Transverse colon (tissue), 4 donors: ENCODE results near the gene DPP7. TPM values are rescaled to one million over a fixed set of nuclear protein-coding genes. Genes with fewer than 3 reads are reported as not detected.

Source experiments
- DNase-seq: peaks from one replicate; pipeline ENCODE4 v3.0.0-alpha.2; 2019
- H3K27ac ChIP-seq, 4 donors: fragments of 200-600 bp; sonication (generic); 2 replicates each; pipeline ENCODE4 v1.5.1; 2016 to 2018; ENCODE audit warnings: inconsistent platforms in 4 of 4
- H3K27me3 ChIP-seq: fragments of 200-600 bp; sonication (generic); 2 replicates; pipeline ENCODE4 v1.5.1; 2017; ENCODE audit warnings: inconsistent platforms
- H3K36me3 ChIP-seq, 4 donors: fragments of 200-600 bp; sonication (generic); 2 replicates each; pipeline ENCODE4 v1.5.1; 2017 to 2019; ENCODE audit warnings: inconsistent platforms in 4 of 4
- H3K4me1 ChIP-seq, 4 donors: fragments of 200-600 bp; sonication (generic); 2 replicates each; pipeline ENCODE4 v1.5.1; 2017 to 2020; ENCODE audit warnings: inconsistent platforms in 4 of 4
- H3K4me3 ChIP-seq, 4 donors: fragments of 200-600 bp; sonication (generic); 1 replicate in 1 of 4; 2 replicates in 3 of 4; pipeline versions ENCODE4 v1.5.1 to v1.6.1; 2017 to 2019; ENCODE audit warnings: inconsistent platforms in 4 of 4
- H3K9me3 ChIP-seq, 2 donors: fragments of 200-600 bp; sonication (generic); 2 replicates each; pipeline ENCODE4 v1.5.1; 2017 to 2019; ENCODE audit warnings: inconsistent platforms in 2 of 2
- EP300 ChIP-seq: sonication (generic); formaldehyde crosslinking; IDR thresholded peaks from one replicate; pipeline ENCODE4 v1.6.1; 2017; ENCODE audit warnings: antibody characterized with exemption, low read depth
- POLR2A ChIP-seq: fragments of 450-650 bp; IDR thresholded peaks from one replicate; pipeline ENCODE4 v1.6.1; 2016; ENCODE audit warnings: antibody characterized with exemption, mild to moderate bottlenecking, moderate library complexity
- POLR2AphosphoS5 ChIP-seq, 3 donors: sonication (generic); formaldehyde crosslinking; IDR thresholded peaks; one replicate each; pipeline ENCODE4 v1.6.1; 2016; ENCODE audit warnings: antibody characterized with exemption in 3 of 3
- WGBS, 2 donors: methylation state at CpG; one replicate each; pipeline ENCODE4 v1.1.5; 2018; ENCODE audit warnings: low coverage in 1 of 2; 5-methylcytosine and 5-hydroxymethylcytosine counted together
- in situ Hi-C, 4 donors: fragments of 200-750 bp; cut with MboI; loops; one replicate each; pipeline versions ENCODE4 v1.15.0 to v1.15.1; 2017; ENCODE audit warnings: low sequenced_read_pairs in 3 of 4, low pct_ligation_motif_present in 1 of 4, low pct_unique_long_range_greater_than_20kb in 1 of 4
- intact Hi-C: fragments of 100-400 bp; cut with DNase I; formaldehyde crosslinking; loops from one replicate; pipeline ENCODE4 v1.15.1; 2023; ENCODE audit warnings: low total_unique reads
- total RNA-seq, 4 donors: library from RNA; depleted of rRNA; stranded (reverse); fragments of >200 nt; gene quantifications; one replicate each; pipeline ENCODE4 v1.1.0, GENCODE V29; 2016
- TF ChIP-seq, protein P1 (sequence below), 5 experiments: fragments of 200-600 bp in 3 of 5; fragments of 450-650 bp in 2 of 5; sonication (generic) in 3 of 5; IDR thresholded peaks; 1 replicate in 2 of 5; 2 replicates in 3 of 5; pipeline ENCODE4 v1.5.1; 2016 to 2017; ENCODE audit warnings: antibody characterized with exemption in 5 of 5, inconsistent platforms in 3 of 5, mild to moderate bottlenecking in 2 of 5, moderate library complexity in 1 of 5

DPP7 gene
- total RNA-seq, 4 donors from 2014 or later, result 54.2 to 141 (median 103) TPM

DNA sequence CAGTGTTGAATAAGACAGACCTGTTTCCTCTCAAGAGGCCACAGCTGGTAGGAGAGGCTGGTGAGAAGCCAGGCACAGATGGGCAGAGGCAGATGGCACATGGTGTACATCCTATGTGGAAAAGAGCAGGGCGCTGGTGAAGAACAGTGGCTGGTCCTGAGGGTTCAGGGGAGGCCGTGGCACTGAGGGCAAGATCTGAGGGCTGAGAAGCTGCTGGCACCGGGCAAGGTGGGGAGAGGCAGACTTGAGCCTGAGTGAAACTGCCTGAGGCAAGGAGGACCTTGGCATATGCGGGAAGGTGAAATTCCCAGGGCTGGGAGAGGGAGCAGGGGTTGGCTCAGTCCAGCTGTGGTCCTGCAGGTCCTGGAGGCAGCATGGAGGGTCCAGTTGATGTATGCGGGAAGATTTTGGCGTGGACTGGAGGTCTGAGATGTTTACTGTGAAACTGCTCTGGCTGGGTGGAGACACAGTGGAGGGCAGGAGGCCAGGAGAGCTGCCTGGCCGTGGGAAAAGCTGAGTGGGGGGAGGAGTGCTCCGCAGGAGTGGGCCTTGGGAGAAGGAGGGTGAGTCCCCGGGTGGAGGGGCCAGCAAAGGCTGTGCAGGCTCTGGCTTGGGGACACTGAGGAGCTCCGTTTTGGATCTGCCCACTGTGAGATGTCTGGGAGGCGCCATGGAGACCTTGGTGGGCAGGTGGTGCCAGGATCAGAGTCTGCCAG is 25.1 kb downstream of the DPP7 start:
- TF ChIP-seq EP300, result no peak
- TF ChIP-seq, protein P1, sequence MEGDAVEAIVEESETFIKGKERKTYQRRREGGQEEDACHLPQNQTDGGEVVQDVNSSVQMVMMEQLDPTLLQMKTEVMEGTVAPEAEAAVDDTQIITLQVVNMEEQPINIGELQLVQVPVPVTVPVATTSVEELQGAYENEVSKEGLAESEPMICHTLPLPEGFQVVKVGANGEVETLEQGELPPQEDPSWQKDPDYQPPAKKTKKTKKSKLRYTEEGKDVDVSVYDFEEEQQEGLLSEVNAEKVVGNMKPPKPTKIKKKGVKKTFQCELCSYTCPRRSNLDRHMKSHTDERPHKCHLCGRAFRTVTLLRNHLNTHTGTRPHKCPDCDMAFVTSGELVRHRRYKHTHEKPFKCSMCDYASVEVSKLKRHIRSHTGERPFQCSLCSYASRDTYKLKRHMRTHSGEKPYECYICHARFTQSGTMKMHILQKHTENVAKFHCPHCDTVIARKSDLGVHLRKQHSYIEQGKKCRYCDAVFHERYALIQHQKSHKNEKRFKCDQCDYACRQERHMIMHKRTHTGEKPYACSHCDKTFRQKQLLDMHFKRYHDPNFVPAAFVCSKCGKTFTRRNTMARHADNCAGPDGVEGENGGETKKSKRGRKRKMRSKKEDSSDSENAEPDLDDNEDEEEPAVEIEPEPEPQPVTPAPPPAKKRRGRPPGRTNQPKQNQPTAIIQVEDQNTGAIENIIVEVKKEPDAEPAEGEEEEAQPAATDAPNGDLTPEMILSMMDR (IDR thresholded peaks at IDR 0.05), result no peak
- TF ChIP-seq POLR2A, result no peak
- TF ChIP-seq POLR2AphosphoS5 (IDR thresholded peaks at IDR 0.05), result no peak
- H3K4me1 ChIP-seq, result peaks cover 13 to 26% (median 22%) of the 10 kb centered on the region in 4 donors
- intact Hi-C loops (no loop called here), in situ Hi-C loops (no loop called here)
- no peak for DNase-seq
- H3K27me3 ChIP-seq, result no peaks in the 10 kb centered on the region
- H3K27ac ChIP-seq, result no peak overlapping the region
- H3K36me3 ChIP-seq, result no peaks in the 10 kb centered on the region
- H3K4me3 ChIP-seq, result no peak overlapping the region
- H3K9me3 ChIP-seq, result no peaks in the 10 kb centered on the region
- 63 to 82% methylated on average over 4 to 11 of the region's 11 CpGs for WGBS, 2 donors

DNA sequence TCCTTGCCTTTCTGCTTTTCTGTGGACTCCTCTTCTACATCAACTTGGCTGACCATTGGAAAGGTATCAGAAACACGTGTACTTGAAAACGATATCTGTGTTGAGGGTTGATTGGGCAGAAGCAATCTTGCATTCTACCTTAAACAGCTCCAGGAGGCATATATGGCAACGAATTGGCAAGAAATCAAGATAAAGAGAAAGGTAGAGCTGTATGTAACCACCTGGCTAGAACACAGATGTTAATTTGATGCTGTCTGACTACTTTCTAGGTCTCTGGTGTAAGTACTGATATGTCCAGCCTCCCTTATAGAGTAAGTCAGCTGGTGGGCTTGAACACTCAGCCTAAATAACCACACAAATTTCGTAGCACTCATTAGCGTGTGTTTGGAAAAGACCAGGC is 26.4 kb downstream of the DPP7 start:
- H3K36me3 ChIP-seq, result no peaks in the 10 kb centered on the region
- WGBS, 2 donors, result 71 to 75% methylated on average over 5 of the region's 5 CpGs
- no peak overlapping the region for H3K27ac ChIP-seq
- no peak for DNase-seq
- TF ChIP-seq POLR2AphosphoS5 (IDR thresholded peaks at IDR 0.05) (no peak), POLR2A (no peak), EP300 (no peak)
- TF ChIP-seq, protein P1 (IDR thresholded peaks at IDR 0.05), result no peak
- H3K9me3 ChIP-seq, result no peaks in the 10 kb centered on the region
- H3K27me3 ChIP-seq, result no peaks in the 10 kb centered on the region
- H3K4me3 ChIP-seq, result peak overlapping the region in 1 of 4 donors; percentile 88
- H3K4me1 ChIP-seq, result peaks cover 13 to 31% (median 22%) of the 10 kb centered on the region in 4 donors
- intact Hi-C loops, result no loop called here
- in situ Hi-C loops, result no loop called here

DNA sequence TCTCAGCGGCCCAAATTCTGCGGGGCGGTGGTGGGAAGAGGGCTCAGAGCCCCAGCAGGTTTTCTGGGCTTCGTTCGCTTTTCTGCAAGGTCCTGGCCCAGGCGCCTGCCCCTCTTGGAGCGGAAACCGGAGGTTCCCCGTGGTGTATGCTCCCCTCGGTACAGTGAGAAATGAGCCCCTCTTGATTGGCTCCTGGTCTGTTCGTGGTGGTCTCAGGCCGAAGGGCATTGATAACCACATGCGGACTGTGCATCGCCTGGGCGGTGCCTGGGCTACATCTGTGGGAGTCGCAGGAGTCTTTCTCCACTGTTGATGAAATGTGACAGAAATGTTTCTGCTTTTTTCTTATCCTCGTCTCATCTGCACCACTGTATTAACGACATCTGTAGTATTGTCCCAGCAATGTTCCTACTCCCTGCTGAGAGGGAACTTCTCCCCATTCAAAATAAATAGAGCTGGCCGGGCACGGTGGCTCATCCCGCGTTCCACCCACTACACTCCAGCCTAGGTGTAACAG is 27.1 kb downstream of the DPP7 start:
- Histone ChIP-seq H3K27ac (peak overlapping the region; percentile 94 to 99 (median 94)), H3K9me3 (no peaks in the 10 kb centered on the region), H3K4me1 (peaks cover 13 to 33% (median 22%) of the 10 kb centered on the region in 4 donors), H3K4me3 (peak overlapping the region; percentile 49 to 88 (median 76)), H3K36me3 (no peaks in the 10 kb centered on the region), H3K27me3 (no peaks in the 10 kb centered on the region)
- in situ Hi-C loops (no loop called here), intact Hi-C loops (no loop called here)
- 0 to 26% methylated on average over 1 to 12 of the region's 22 CpGs for WGBS, 2 donors
- DNase-seq, result no peak
- TF ChIP-seq POLR2A, result no peak
- TF ChIP-seq EP300, result no peak
- TF ChIP-seq, protein P1 (IDR thresholded peaks at IDR 0.05), result no peak
- TF ChIP-seq POLR2AphosphoS5 (IDR thresholded peaks at IDR 0.05), result no peak

DNA sequence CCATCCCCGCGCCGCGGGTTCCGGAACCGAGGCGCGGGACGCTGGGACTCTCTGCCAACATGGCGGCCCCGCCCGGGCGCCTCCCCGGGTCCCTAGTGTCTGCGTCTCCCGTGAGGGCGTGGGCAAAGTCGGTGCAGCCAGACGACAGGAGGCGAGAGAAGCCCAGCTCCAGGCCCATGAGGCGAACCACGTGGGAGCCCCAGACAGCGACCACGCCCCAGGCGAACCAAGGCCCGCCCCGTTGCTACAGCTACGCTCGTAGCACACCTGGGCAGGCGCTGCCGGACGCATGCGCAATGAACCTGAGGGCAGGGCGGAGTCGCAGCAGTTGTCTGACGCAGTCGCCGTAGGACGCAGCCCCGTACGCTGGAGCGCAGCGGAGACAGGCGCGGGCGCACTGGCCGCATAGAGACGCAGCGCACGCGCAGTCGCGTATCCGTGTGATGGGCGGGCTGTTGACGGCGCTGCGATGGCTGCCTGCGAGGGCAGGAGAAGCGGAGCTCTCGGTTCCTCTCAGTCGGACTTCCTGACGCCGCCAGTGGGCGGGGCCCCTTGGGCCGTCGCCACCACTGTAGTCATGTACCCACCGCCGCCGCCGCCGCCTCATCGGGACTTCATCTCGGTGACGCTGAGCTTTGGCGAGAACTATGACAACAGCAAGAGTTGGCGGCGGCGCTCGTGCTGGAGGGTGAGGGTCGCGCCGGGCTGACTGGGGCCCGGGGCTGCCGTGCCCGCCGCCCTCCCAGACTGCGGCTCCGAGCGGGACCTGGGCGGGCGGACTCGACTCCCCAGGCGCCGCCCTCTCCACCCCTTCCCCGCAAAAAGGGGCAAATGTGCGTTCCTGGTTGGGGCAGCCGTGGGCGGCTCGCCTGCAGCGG is 27.8 kb downstream of the DPP7 start, which contains the start of gene MAN1B1:
Gene MAN1B1, plus strand, starts transcription at position 455 of the 878 bp plus-strand sequence. Its CDS starts 15 bp downstream, at position 470.
- TF ChIP-seq POLR2A (peak; percentile 91), POLR2AphosphoS5 (IDR thresholded peaks at IDR 0.05) (peak; percentile 84 to 91 (median 86)), EP300 (no peak)
- TF ChIP-seq, protein P1 (IDR thresholded peaks at IDR 0.05), result peak in 1 of 5 experiments; percentile 16
- Histone ChIP-seq H3K36me3 (no peaks in the 10 kb centered on the region), H3K4me1 (peaks cover 13 to 33% (median 22%) of the 10 kb centered on the region in 4 donors), H3K27ac (peak within 1 kb of the TSS; percentile 94 to 99 (median 94)), H3K9me3 (no peaks in the 10 kb centered on the region), H3K4me3 (peak within 1 kb of the TSS; percentile 49 to 88 (median 76)), H3K27me3 (no peaks in the 10 kb centered on the region)
- DNase-seq, result peak; percentile 100
- in situ Hi-C loops, result no loop called here
- whole genome bisulfite sequencing, 2 donors, result 0% methylated on average over 70 of the region's 101 CpGs; no CpG with 5 or more reads in 1 of the 2 donors
- intact Hi-C loops, result no loop called here
